HepG2 (cell line): ENCODE data around the gene NSMCE1. TPM values are rescaled to one million over a fixed set of nuclear protein-coding genes. Genes with fewer than 3 reads are reported as not detected.
A peak's percentile ranks its signal among the peaks of the same experiment; 100 is the strongest.

Experiments
- FLYWCH1 ChIP-seq: sonication (generic); formaldehyde crosslinking; IDR thresholded peaks from 2 replicates; pipeline ENCODE4 v1.8.1; 2023; ENCODE audit warnings: mild to moderate bottlenecking, missing genetic modification reagents
- FOXK1 ChIP-seq: sonication (generic); formaldehyde crosslinking; IDR thresholded peaks from 2 replicates; pipeline ENCODE4 v1.4.0; 2020; ENCODE audit warnings: low read depth, missing genetic modification reagents, borderline replicate concordance
- GLI4 ChIP-seq: sonication (generic); formaldehyde crosslinking; IDR thresholded peaks from 2 replicates; pipeline ENCODE4 v1.5.1; 2020; ENCODE audit warnings: missing genetic modification reagents, mild to moderate bottlenecking, moderate library complexity, borderline replicate concordance
- HDAC2 ChIP-seq: sonication (generic); formaldehyde crosslinking; IDR thresholded peaks from 2 replicates; pipeline ENCODE4 v1.4.0; 2020; ENCODE audit warnings: missing genetic modification reagents
- HOXA9 ChIP-seq: sonication (generic); formaldehyde crosslinking; IDR thresholded peaks from 2 replicates; pipeline ENCODE4 v1.8.1; 2022; ENCODE audit warnings: missing genetic modification reagents, mild to moderate bottlenecking, moderate library complexity, borderline replicate concordance
- KDM5B ChIP-seq: sonication (generic); formaldehyde crosslinking; IDR thresholded peaks from 2 replicates; pipeline ENCODE4 v1.4.0; 2020; ENCODE audit warnings: missing genetic modification reagents, mild to moderate bottlenecking, borderline replicate concordance
- MED13 ChIP-seq: sonication (generic); formaldehyde crosslinking; IDR thresholded peaks from 2 replicates; pipeline ENCODE4 v1.5.0; 2020; ENCODE audit warnings: missing genetic modification reagents
- MIXL1 ChIP-seq: IDR thresholded peaks from 2 replicates; pipeline ENCODE4 v1.6.1; 2016
- NFIC ChIP-seq: IDR thresholded peaks from 2 replicates; pipeline ENCODE4 v1.6.1; 2012; ENCODE audit warnings: mild to moderate bottlenecking, low read length, inconsistent platforms
- SRSF1 ChIP-seq: fragments of 200-400 bp; formaldehyde crosslinking; optimal IDR thresholded peaks from 2 replicates; pipeline ENCODE3; 2017; ENCODE audit warnings: mild to moderate bottlenecking, low read depth, low read length, moderate library complexity
- SSRP1 ChIP-seq: IDR thresholded peaks from 2 replicates; pipeline ENCODE4 v1.6.1; 2016; ENCODE audit warnings: control low read depth
- TP53 ChIP-seq: sonication (generic); formaldehyde crosslinking; conservative IDR thresholded peaks from 2 replicates; pipeline ENCODE4 v1.4.0; 2020; ENCODE audit warnings: missing genetic modification reagents
- ZBTB3 ChIP-seq: sonication (generic); formaldehyde crosslinking; IDR thresholded peaks from 2 replicates; pipeline ENCODE4 v1.4.0; 2020; ENCODE audit warnings: low read depth, mild to moderate bottlenecking, moderate library complexity, missing genetic modification reagents, borderline replicate concordance
- ZFP36 ChIP-seq: fragments of 150-350 bp; IDR thresholded peaks from 2 replicates; pipeline ENCODE4 v1.6.1; 2018; ENCODE audit warnings: borderline replicate concordance, low read length, low read depth; ENCODE audit not compliant: partially characterized antibody
- ZFP82 ChIP-seq: sonication (generic); formaldehyde crosslinking; IDR thresholded peaks from 2 replicates; pipeline ENCODE4 v1.5.1; 2020; ENCODE audit warnings: mild to moderate bottlenecking, missing genetic modification reagents, borderline replicate concordance
- ZKSCAN8 ChIP-seq: IDR thresholded peaks from 2 replicates; pipeline ENCODE4 v1.6.1; 2016; ENCODE audit warnings: borderline replicate concordance, missing genetic modification reagents, missing compliant biosample characterization
- ZNF263 ChIP-seq: sonication (generic); formaldehyde crosslinking; IDR thresholded peaks from 2 replicates; pipeline ENCODE4 v1.4.0; 2020; ENCODE audit warnings: missing genetic modification reagents
- ZNF446 ChIP-seq: sonication (generic); formaldehyde crosslinking; IDR thresholded peaks from 2 replicates; pipeline ENCODE4 v1.5.0; 2020; ENCODE audit warnings: mild to moderate bottlenecking, missing genetic modification reagents
- ZNF607 ChIP-seq: sonication (generic); formaldehyde crosslinking; IDR thresholded peaks from 2 replicates; pipeline ENCODE4 v1.5.1; 2020; ENCODE audit warnings: missing genetic modification reagents, mild to moderate bottlenecking, borderline replicate concordance
- ZNF724P ChIP-seq: sonication (generic); formaldehyde crosslinking; IDR thresholded peaks from 2 replicates; pipeline ENCODE4 v1.8.0; 2022; ENCODE audit warnings: missing genetic modification reagents, borderline replicate concordance
- polyA plus RNA-seq, 8 experiments: library from polyadenylated mRNA; depleted of rRNA in 3 of 8; stranded (reverse) in 7 of 8; unstranded in 1 of 8; fragments of >200 nt; fragmentation: Illumina TruSeq in 4 of 8; extraction: Trizol in 4 of 8; gene quantifications; 2 replicates each; pipeline versions ENCODE4 v1.2.1 to v1.2.3, GENCODE V29; 2011 to 2016; ENCODE audit warnings: low read depth in 4 of 8, missing spikeins in 1 of 8, mixed read lengths in 1 of 8; ENCODE audit not compliant: insufficient read depth in 1 of 8
- total RNA-seq, 5 experiments: library from RNA; depleted of rRNA; stranded (reverse); fragments of >200 nt; fragmentation: Illumina TruSeq; extraction: Trizol; gene quantifications; 2 replicates each; pipeline ENCODE4 v1.2.3, GENCODE V29; 2016; ENCODE audit warnings: low read depth in 1 of 5
- TF ChIP-seq, protein P1 (sequence below): IDR thresholded peaks from 2 replicates; pipeline ENCODE4 v1.6.1; 2018; ENCODE audit warnings: missing genetic modification reagents, mild to moderate bottlenecking, missing compliant biosample characterization
- TF ChIP-seq, protein P2 (sequence below): sonication (generic); formaldehyde crosslinking; IDR thresholded peaks from 2 replicates; pipeline ENCODE4 v1.4.0; 2020; ENCODE audit warnings: missing genetic modification reagents
- TF ChIP-seq, protein P3 (sequence below): sonication (generic); formaldehyde crosslinking; IDR thresholded peaks from 2 replicates; pipeline ENCODE4 v1.4.0; 2020; ENCODE audit warnings: mild to moderate bottlenecking, missing genetic modification reagents
- TF ChIP-seq, protein P4 (sequence below): sonication (generic); formaldehyde crosslinking; IDR thresholded peaks from 2 replicates; pipeline ENCODE4 v1.9.0; 2021; ENCODE audit warnings: missing genetic modification reagents, borderline replicate concordance

Gene NSMCE1
- total and polyA plus RNA-seq, 2 of the 13 experiments (the other 11 are each of a cell fraction or from before 2014, with no cell fraction given), result 42.7 to 52.9 TPM

DNA sequence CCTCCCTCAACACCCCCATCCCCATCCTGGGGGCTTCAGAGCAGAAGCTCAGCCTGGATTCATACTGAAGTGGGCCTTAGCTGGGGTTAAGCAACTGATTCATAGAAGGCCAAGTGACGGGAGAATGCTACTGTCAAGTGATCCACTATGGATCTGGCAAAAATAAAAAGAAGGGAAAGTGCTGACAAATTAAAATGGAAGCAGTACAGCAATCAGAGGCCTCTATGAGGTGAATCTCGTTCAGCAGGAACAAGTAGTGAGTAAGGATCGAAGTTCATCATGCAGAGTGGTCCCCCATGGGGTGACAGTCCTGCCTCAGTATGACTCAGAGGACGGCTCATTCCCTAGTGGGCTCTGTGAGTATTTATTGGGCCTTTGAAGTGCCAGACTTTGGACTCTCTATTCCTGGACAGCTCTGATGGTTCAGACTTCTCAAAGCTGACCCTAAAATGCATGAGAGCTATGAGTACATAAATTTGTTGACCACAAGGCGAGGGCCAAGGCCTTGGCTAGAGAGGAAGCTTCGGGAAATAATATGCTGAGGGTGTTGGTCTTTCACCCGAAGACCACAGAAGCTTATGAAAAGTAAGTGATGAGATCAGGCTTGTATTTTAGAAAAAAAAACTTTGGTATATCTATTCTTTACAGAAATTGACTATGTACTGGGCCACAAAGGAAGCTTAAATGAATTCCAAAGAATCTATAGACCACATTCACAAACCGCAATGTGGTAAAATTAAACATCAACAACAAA is 5.3 kb upstream of the NSMCE1 start (continued):
- no peak for TF ChIP-seq ZFP36
- TF ChIP-seq ZBTB3 (CRISPR knock-in tag), result peak; percentile 67; the same call in 1 of the 2 replicates
- peak; percentile 65 for TF ChIP-seq ZNF263
- no peak for TF ChIP-seq ZFP82 (CRISPR knock-in tag)
- TF ChIP-seq FLYWCH1 (CRISPR knock-in tag), result no peak
- TF ChIP-seq, protein P1, sequence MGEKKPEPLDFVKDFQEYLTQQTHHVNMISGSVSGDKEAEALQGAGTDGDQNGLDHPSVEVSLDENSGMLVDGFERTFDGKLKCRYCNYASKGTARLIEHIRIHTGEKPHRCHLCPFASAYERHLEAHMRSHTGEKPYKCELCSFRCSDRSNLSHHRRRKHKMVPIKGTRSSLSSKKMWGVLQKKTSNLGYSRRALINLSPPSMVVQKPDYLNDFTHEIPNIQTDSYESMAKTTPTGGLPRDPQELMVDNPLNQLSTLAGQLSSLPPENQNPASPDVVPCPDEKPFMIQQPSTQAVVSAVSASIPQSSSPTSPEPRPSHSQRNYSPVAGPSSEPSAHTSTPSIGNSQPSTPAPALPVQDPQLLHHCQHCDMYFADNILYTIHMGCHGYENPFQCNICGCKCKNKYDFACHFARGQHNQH (CRISPR knock-in tag), result peak; percentile 99
- TF ChIP-seq MED13 (CRISPR knock-in tag), result peak; percentile 59; the same call in 1 of the 2 replicates
- no peak; the same call in 1 of the 2 replicates for TF ChIP-seq ZNF607
- 0 out of 2 replicates have a peak, but pooled peaks have one; percentile 83 for TF ChIP-seq ZNF724P
- peak; percentile 91 for TF ChIP-seq ZKSCAN8 (CRISPR knock-in tag)
- TF ChIP-seq, protein P2, sequence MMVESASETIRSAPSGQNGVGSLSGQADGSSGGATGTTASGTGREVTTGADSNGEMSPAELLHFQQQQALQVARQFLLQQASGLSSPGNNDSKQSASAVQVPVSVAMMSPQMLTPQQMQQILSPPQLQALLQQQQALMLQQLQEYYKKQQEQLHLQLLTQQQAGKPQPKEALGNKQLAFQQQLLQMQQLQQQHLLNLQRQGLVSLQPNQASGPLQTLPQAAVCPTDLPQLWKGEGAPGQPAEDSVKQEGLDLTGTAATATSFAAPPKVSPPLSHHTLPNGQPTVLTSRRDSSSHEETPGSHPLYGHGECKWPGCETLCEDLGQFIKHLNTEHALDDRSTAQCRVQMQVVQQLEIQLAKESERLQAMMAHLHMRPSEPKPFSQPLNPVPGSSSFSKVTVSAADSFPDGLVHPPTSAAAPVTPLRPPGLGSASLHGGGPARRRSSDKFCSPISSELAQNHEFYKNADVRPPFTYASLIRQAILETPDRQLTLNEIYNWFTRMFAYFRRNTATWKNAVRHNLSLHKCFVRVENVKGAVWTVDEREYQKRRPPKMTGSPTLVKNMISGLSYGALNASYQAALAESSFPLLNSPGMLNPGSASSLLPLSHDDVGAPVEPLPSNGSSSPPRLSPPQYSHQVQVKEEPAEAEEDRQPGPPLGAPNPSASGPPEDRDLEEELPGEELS (CRISPR knock-in tag), result peak; percentile 93
- no peak for TF ChIP-seq SRSF1
- no peak for TF ChIP-seq HOXA9 (CRISPR knock-in tag)
- TF ChIP-seq SSRP1 (CRISPR knock-in tag), result no peak
- TF ChIP-seq, protein P3, sequence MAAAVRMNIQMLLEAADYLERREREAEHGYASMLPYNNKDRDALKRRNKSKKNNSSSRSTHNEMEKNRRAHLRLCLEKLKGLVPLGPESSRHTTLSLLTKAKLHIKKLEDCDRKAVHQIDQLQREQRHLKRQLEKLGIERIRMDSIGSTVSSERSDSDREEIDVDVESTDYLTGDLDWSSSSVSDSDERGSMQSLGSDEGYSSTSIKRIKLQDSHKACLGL, result no peak
- TF ChIP-seq NFIC, result peak; percentile 95
- TF ChIP-seq HDAC2 (CRISPR knock-in tag), result peak; percentile 98
- TF ChIP-seq GLI4 (CRISPR knock-in tag), result peak; percentile 33; the same call in 1 of the 2 replicates
- no peak for TF ChIP-seq ZNF446
- TF ChIP-seq KDM5B (CRISPR knock-in tag), result no peak
- peak; percentile 90 for TF ChIP-seq MIXL1
- TF ChIP-seq, protein P4, sequence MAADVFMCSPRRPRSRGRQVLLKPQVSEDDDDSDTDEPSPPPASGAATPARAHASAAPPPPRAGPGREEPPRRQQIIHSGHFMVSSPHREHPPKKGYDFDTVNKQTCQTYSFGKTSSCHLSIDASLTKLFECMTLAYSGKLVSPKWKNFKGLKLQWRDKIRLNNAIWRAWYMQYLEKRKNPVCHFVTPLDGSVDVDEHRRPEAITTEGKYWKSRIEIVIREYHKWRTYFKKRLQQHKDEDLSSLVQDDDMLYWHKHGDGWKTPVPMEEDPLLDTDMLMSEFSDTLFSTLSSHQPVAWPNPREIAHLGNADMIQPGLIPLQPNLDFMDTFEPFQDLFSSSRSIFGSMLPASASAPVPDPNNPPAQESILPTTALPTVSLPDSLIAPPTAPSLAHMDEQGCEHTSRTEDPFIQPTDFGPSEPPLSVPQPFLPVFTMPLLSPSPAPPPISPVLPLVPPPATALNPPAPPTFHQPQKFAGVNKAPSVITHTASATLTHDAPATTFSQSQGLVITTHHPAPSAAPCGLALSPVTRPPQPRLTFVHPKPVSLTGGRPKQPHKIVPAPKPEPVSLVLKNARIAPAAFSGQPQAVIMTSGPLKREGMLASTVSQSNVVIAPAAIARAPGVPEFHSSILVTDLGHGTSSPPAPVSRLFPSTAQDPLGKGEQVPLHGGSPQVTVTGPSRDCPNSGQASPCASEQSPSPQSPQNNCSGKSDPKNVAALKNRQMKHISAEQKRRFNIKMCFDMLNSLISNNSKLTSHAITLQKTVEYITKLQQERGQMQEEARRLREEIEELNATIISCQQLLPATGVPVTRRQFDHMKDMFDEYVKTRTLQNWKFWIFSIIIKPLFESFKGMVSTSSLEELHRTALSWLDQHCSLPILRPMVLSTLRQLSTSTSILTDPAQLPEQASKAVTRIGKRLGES (CRISPR knock-in tag), result 0 out of 2 replicates have a peak, but pooled peaks have one; percentile 57
- TF ChIP-seq FOXK1 (CRISPR knock-in tag), result peak; percentile 94
- no peak; the same call in 1 of the 2 replicates for TF ChIP-seq TP53 (CRISPR knock-in tag)
